ENCODE results near the gene WDR7. TPM values are rescaled to one million over a fixed set of nuclear protein-coding genes. Genes with fewer than 3 reads are reported as not detected.

The WDR7 gene
- total and polyA plus RNA-seq, 4 experiments from 2014 or later = 22.3 to 50.8 (median 36.2) TPM

DNA sequence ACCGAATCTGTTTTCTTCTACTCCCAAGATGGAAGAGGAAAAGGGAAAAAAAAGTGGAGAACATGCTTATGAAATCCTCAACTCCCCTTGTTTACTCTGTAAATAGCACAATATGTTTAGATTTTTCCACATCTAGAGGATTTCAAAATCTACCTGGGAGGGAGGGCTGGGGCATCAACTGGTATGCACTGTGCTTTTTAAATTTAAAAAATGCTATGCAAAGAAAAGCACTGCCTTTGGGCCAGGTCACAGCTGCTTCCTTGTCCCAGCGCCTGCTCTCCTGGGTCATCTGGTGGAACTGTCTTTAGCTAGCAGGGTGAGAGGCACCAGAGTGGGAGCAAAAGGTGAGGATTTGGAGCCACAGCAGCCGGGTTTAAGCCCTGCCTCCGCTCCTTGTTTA lies 407.6 kb downstream of the WDR7 start:
- ChIA-PET CTCF (ENCODE audit: partially characterized antibody) (no interaction called here), POLR2A (ENCODE audit: partially characterized antibody) (no interaction called here)
- no peaks in the 10 kb centered on the region for H3K36me3 ChIP-seq (ENCODE audit: insufficient read depth, low read length)
- H3K4me3 Mint-ChIP-seq = no peak overlapping the region
- H3K9me3 ChIP-seq (ENCODE audit: control insufficient read depth in 1 of 2, low read length in 2 of 2) = no peaks in the 10 kb centered on the region
- peaks cover 0 to 7% (median 3%) of the 10 kb centered on the region in 8 donors for H3K9me3 Mint-ChIP-seq
- intact Hi-C loops (cut with micrococcal nuclease) = no loop called here
- no peaks in the 10 kb centered on the region for H3K4me1 Mint-ChIP-seq
- no peak overlapping the region for H3K4me3 ChIP-seq (ENCODE audit: low read length in 2 of 2)
- H3K27me3 ChIP-seq (ENCODE audit: insufficient read depth, low read length) = no peaks in the 10 kb centered on the region
- no peak overlapping the region for H3K27ac Mint-ChIP-seq
- no peak overlapping the region for H3K27ac ChIP-seq (ENCODE audit: low read depth, low read length)
- H3K4me1 ChIP-seq (ENCODE audit: insufficient read depth, low read length) = no peaks in the 10 kb centered on the region
- peaks cover 5 to 12% of the 10 kb centered on the region in 2 donors for H3K27me3 Mint-ChIP-seq
- no peaks in the 10 kb centered on the region for H3K36me3 Mint-ChIP-seq
- DNase-seq = no peak

DNA sequence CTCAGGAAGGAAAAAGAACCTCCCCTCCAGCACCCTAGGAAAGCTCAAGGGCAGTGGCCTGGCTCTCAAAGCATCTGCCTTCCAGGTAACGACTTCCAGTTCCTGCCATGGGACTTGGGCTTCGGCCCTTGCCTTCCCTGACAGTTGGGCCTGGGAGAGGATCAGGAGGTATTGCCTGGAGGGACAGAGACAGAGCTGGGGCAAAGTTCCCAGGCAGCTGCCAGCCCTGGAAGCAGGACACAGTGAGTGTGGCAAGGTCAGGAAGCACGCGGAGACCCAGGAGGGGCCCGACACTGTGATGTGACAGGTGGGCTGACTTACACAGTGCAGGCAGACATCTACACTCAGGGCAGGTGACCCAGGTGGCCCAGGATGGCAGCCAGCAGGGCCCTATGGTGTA lies 408.2 kb downstream of the WDR7 start:
- intact Hi-C loops (cut with micrococcal nuclease) = no loop called here
- H3K27ac Mint-ChIP-seq = no peak overlapping the region
- no peaks in the 10 kb centered on the region for H3K27me3 ChIP-seq (ENCODE audit: insufficient read depth, low read length)

DNA sequence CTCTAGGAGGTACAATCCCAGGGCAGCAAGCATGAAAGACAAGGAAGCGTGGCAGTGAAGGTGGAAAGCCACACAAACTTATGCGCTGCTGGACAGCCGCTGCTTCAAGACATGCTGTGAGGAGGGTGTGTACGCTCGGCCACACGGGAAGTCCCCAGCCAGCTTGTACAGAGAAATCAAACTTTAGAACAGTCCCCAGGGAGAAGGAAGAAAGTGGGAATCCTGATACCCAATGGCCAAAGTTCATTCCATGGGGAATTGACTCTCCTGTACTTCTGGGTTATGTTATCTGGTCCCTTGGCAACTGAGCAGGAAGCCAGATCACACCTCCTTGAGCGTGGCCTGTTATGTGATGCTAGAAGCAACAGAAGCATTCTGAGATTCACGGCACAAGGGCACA lies 409.7 kb downstream of the WDR7 start:
- Mint-ChIP-seq H3K4me1 (no peaks in the 10 kb centered on the region), H3K36me3 (no peaks in the 10 kb centered on the region), H3K27me3 (peaks cover 0 to 11% of the 10 kb centered on the region in 2 donors), H3K27ac (no peak overlapping the region), H3K9me3 (peaks cover 0 to 3% (median under 1%) of the 10 kb centered on the region in 8 donors), H3K4me3 (no peak overlapping the region)
- H3K9me3 ChIP-seq (ENCODE audit: control insufficient read depth in 1 of 2, low read length in 2 of 2) = no peaks in the 10 kb centered on the region
- POLR2A ChIA-PET (ENCODE audit: partially characterized antibody) = no interaction called here
- no peak for DNase-seq
- intact Hi-C loops (cut with micrococcal nuclease) = no loop called here
- H3K27ac ChIP-seq (ENCODE audit: low read depth, low read length) = no peak overlapping the region
- no peaks in the 10 kb centered on the region for H3K27me3 ChIP-seq (ENCODE audit: insufficient read depth, low read length)
- H3K36me3 ChIP-seq (ENCODE audit: insufficient read depth, low read length) = no peaks in the 10 kb centered on the region
- H3K4me1 ChIP-seq (ENCODE audit: insufficient read depth, low read length) = no peaks in the 10 kb centered on the region
- CTCF ChIA-PET (ENCODE audit: partially characterized antibody) = no interaction called here
- no peak overlapping the region for H3K4me3 ChIP-seq (ENCODE audit: low read length in 2 of 2)

More for the DNA sequence above, 408.2 kb downstream of the WDR7 start:
- Mint-ChIP-seq H3K36me3 (no peaks in the 10 kb centered on the region), H3K4me1 (no peaks in the 10 kb centered on the region), H3K9me3 (peaks cover 0 to 5% (median 3%) of the 10 kb centered on the region in 8 donors), H3K27me3 (peaks cover 5 to 12% of the 10 kb centered on the region in 2 donors), H3K4me3 (no peak overlapping the region)
- Histone ChIP-seq H3K27ac (ENCODE audit: low read depth, low read length) (no peak overlapping the region), H3K9me3 (ENCODE audit: control insufficient read depth in 1 of 2, low read length in 2 of 2) (no peaks in the 10 kb centered on the region), H3K4me3 (ENCODE audit: low read length in 2 of 2) (no peak overlapping the region), H3K36me3 (ENCODE audit: insufficient read depth, low read length) (no peaks in the 10 kb centered on the region), H3K4me1 (ENCODE audit: insufficient read depth, low read length) (no peaks in the 10 kb centered on the region)
- POLR2A ChIA-PET (ENCODE audit: partially characterized antibody) = no interaction called here
- CTCF ChIA-PET (ENCODE audit: partially characterized antibody) = no interaction called here
- DNase-seq = no peak

DNA sequence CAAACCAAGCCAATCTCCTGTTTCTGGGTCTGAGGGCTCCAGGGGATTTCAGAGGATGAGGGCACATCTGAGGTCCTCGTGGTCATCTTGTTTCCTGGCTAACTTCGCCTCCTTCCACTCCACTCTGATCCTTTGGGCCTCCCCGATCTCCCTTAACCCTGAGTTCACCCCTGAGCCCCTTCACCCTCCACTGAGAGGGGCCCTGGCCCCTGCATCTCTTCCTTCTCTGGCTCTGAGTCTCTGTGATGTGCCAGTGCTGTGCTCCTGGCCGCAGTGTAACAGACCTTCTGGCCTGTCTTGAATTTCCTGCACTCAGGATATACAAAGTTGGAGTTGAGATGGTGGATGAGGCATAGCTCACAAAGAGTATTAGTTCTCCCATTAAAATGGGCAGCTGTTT lies 411.0 kb downstream of the WDR7 start:
- Histone ChIP-seq H3K4me3 (ENCODE audit: low read length in 2 of 2) (no peak overlapping the region), H3K9me3 (ENCODE audit: control insufficient read depth in 1 of 2, low read length in 2 of 2) (no peaks in the 10 kb centered on the region), H3K4me1 (ENCODE audit: insufficient read depth, low read length) (no peaks in the 10 kb centered on the region), H3K27ac (ENCODE audit: low read depth, low read length) (no peak overlapping the region), H3K36me3 (ENCODE audit: insufficient read depth, low read length) (no peaks in the 10 kb centered on the region), H3K27me3 (ENCODE audit: insufficient read depth, low read length) (no peaks in the 10 kb centered on the region)
- DNase-seq = no peak
- CTCF ChIA-PET (ENCODE audit: partially characterized antibody) = no interaction called here
- Mint-ChIP-seq H3K36me3 (no peaks in the 10 kb centered on the region), H3K4me3 (no peak overlapping the region), H3K27ac (no peak overlapping the region), H3K4me1 (no peaks in the 10 kb centered on the region), H3K9me3 (peaks cover 0 to 3% (median 0%) of the 10 kb centered on the region in 8 donors), H3K27me3 (peaks cover 0 to 6% of the 10 kb centered on the region in 2 donors)
- intact Hi-C loops (cut with micrococcal nuclease) = no loop called here
- POLR2A ChIA-PET (ENCODE audit: partially characterized antibody) = no interaction called here

DNA sequence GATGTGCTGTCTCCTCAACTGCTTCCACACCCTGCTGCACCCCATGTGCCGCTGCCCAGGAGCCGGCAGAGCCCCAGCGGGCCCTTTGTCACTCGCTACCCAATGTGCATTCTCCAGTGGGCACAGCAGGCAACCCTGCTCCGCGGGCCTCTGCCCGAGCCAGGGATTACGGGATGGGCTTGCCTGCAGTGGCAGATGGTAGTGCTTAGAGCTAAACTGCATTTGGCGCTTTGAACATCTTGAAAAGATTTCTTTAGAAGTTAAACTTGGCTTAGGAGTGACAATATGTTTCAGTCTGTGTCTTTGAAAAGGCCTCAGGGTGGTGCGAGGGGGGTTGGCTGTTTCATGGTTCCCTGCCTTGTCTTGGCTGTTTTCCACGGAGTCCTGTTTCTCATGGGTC lies 411.7 kb downstream of the WDR7 start:
- CTCF ChIA-PET (ENCODE audit: partially characterized antibody) = no interaction called here

DNA sequence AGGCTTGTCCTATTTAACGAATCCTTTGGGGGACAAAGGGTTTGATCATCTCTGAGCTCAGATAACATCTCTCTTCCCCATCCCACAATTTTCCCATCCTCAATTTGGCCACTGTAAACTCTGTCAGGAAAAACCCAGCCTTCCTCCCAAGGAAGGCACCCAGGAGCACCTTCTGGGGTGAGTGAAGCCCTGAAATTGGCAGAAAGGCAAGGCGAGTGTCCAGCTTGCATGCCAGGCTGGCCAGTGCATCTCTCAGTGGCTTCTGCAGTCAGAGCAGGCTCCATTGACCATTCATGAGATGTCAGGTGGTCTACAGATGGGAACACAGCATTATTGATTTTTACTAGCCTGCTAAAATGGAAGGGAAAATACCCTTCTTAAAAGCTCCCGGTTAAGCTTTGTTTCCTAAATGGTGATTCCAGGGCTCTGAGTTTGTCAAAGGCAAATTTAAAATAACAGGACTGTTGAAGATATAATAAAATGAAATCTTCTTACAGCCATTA lies 412.5 kb downstream of the WDR7 start:
- intact Hi-C loops (cut with micrococcal nuclease) = no loop called here
- ChIA-PET CTCF (ENCODE audit: partially characterized antibody) (no interaction called here), POLR2A (ENCODE audit: partially characterized antibody) (no interaction called here)
- Histone ChIP-seq H3K4me1 (ENCODE audit: insufficient read depth, low read length) (no peaks in the 10 kb centered on the region), H3K27me3 (ENCODE audit: insufficient read depth, low read length) (no peaks in the 10 kb centered on the region), H3K4me3 (ENCODE audit: low read length in 2 of 2) (no peak overlapping the region), H3K36me3 (ENCODE audit: insufficient read depth, low read length) (no peaks in the 10 kb centered on the region), H3K9me3 (ENCODE audit: control insufficient read depth in 1 of 2, low read length in 2 of 2) (no peaks in the 10 kb centered on the region), H3K27ac (ENCODE audit: low read depth, low read length) (no peak overlapping the region)
- no peak overlapping the region for H3K27ac Mint-ChIP-seq
- H3K27me3 Mint-ChIP-seq = peaks cover 0 to 2% of the 10 kb centered on the region in 2 donors
- H3K36me3 Mint-ChIP-seq = no peaks in the 10 kb centered on the region
- H3K4me3 Mint-ChIP-seq = no peak overlapping the region
- H3K9me3 Mint-ChIP-seq = no peaks in the 10 kb centered on the region
- no peaks in the 10 kb centered on the region for H3K4me1 Mint-ChIP-seq
- no peak for DNase-seq

More for the DNA sequence above, 411.7 kb downstream of the WDR7 start:
- H3K36me3 Mint-ChIP-seq = no peaks in the 10 kb centered on the region
- no peak overlapping the region for H3K27ac ChIP-seq (ENCODE audit: low read depth, low read length)
- no peak overlapping the region for H3K4me3 ChIP-seq (ENCODE audit: low read length in 2 of 2)
- H3K9me3 ChIP-seq (ENCODE audit: control insufficient read depth in 1 of 2, low read length in 2 of 2) = no peaks in the 10 kb centered on the region
- DNase-seq = no peak
- POLR2A ChIA-PET (ENCODE audit: partially characterized antibody) = no interaction called here
- no peak overlapping the region for H3K27ac Mint-ChIP-seq
- H3K36me3 ChIP-seq (ENCODE audit: insufficient read depth, low read length) = no peaks in the 10 kb centered on the region
- H3K27me3 ChIP-seq (ENCODE audit: insufficient read depth, low read length) = no peaks in the 10 kb centered on the region
- peaks cover 0 to 6% of the 10 kb centered on the region in 2 donors for H3K27me3 Mint-ChIP-seq
- no peaks in the 10 kb centered on the region for H3K4me1 ChIP-seq (ENCODE audit: insufficient read depth, low read length)
- H3K4me3 Mint-ChIP-seq = no peak overlapping the region
- intact Hi-C loops (cut with micrococcal nuclease) = no loop called here
- peaks cover 0 to 1% (median 0%) of the 10 kb centered on the region in 8 donors for H3K9me3 Mint-ChIP-seq
- no peaks in the 10 kb centered on the region for H3K4me1 Mint-ChIP-seq

DNA sequence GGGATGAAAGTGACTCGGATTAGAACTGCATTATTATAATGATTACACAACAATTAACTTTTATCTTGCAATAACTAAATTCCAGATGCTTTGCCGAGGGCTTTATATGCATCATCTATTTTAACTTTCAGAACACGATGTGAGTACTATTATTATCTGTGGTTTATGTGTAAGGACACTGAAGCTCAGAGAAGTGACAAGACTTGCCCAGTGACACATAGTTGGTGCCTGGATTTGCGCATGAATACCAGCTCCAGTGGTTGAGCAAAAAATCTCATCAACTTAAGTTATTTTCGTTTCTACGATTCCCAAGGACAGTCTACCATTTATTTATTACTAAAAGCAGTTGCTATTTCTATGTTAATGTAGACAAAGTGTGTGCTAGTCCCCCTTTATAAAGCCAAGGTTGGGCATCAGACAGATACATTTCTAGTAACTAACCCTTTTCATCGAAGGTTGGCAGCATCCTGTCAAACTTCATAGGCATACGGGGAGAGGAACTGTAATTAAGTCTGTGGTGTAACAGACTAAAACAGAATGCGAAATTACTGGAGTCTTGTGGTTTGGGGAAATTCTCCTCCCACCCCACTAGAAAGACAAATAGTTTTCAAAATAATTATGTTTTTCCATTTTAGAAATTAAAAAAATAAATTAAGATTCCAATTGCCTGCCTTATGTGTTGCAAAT lies 422.5 kb downstream of the WDR7 start:
- ChIA-PET CTCF (ENCODE audit: partially characterized antibody) (no interaction called here), POLR2A (ENCODE audit: partially characterized antibody) (no interaction called here)
- Mint-ChIP-seq H3K4me3 (no peak overlapping the region), H3K27me3 (peaks cover 0 to 2% of the 10 kb centered on the region in 2 donors), H3K27ac (no peak overlapping the region), H3K9me3 (peaks cover 0 to 2% (median 0%) of the 10 kb centered on the region in 8 donors), H3K4me1 (peaks cover 0 to 9% (median 6%) of the 10 kb centered on the region in 4 donors), H3K36me3 (no peaks in the 10 kb centered on the region)
- no peaks in the 10 kb centered on the region for H3K36me3 ChIP-seq (ENCODE audit: insufficient read depth, low read length)
- no peaks in the 10 kb centered on the region for H3K27me3 ChIP-seq (ENCODE audit: insufficient read depth, low read length)
- H3K9me3 ChIP-seq (ENCODE audit: control insufficient read depth in 1 of 2, low read length in 2 of 2) = no peaks in the 10 kb centered on the region
- H3K4me3 ChIP-seq (ENCODE audit: low read length in 2 of 2) = no peak overlapping the region
- intact Hi-C loops (cut with micrococcal nuclease) = no loop called here
- H3K27ac ChIP-seq (ENCODE audit: low read depth, low read length) = no peak overlapping the region
- no peak for DNase-seq
- H3K4me1 ChIP-seq (ENCODE audit: insufficient read depth, low read length) = peaks cover 7% of the 10 kb centered on the region
